Thymus (tissue), 11 donors: ENCODE data around the gene ETFDH. TPM values are rescaled to one million over a fixed set of nuclear protein-coding genes. Genes with fewer than 3 reads are reported as not detected.
"Not testable (repeated sequence)": the region's sequence is repeated elsewhere in the genome, so short reads cannot be mapped to it uniquely, and the experiment has no call there.

ENCODE experiments used
- DNase-seq, 9 donors: peaks; one replicate each; pipeline ENCODE4 v3.0.0-alpha.2; 2013; ENCODE audit warnings: low spot score in 9 of 9, low read depth in 6 of 9, missing footprints in 1 of 9
- H3K27ac ChIP-seq, 2 donors: one replicate each; pipeline ENCODE4 v1.5.1; 2013; ENCODE audit warnings: control low read depth in 1 of 2, low read depth in 1 of 2, low read length in 1 of 2, mild to moderate bottlenecking in 1 of 2, moderate library complexity in 1 of 2
- H3K27me3 ChIP-seq, 2 donors: one replicate each; pipeline ENCODE4 v1.5.1; 2013; ENCODE audit warnings: low read length in 1 of 2; ENCODE audit not compliant: control insufficient read depth in 2 of 2, insufficient read depth in 1 of 2
- H3K36me3 ChIP-seq, 2 donors: one replicate each; pipeline ENCODE4 v1.5.1; 2013; ENCODE audit warnings: low read length in 1 of 2, mild to moderate bottlenecking in 1 of 2, moderate library complexity in 1 of 2; ENCODE audit not compliant: control insufficient read depth in 2 of 2, insufficient read depth in 2 of 2
- H3K4me1 ChIP-seq, 2 donors: one replicate each; pipeline ENCODE4 v1.5.1; 2013; ENCODE audit warnings: low read length in 2 of 2; ENCODE audit not compliant: control insufficient read depth in 2 of 2, insufficient read depth in 2 of 2
- H3K4me3 ChIP-seq, 2 donors: one replicate each; pipeline ENCODE4 v1.5.1; 2013; ENCODE audit warnings: low read length in 2 of 2, control low read depth in 1 of 2, mild to moderate bottlenecking in 1 of 2
- H3K9me3 ChIP-seq, 2 donors: one replicate each; pipeline ENCODE4 v1.5.1; 2013; ENCODE audit warnings: low read length in 1 of 2, mild to moderate bottlenecking in 1 of 2; ENCODE audit not compliant: control insufficient read depth in 2 of 2, insufficient read depth in 1 of 2
- WGBS: extraction: QIAGEN DNeasy Blood & Tissue Kit; methylation state at CpG from one replicate; pipeline ENCODE4 v1.1.7; 2013; 5-methylcytosine and 5-hydroxymethylcytosine counted together
- polyA plus RNA-seq: library from polyadenylated mRNA; stranded (reverse); fragments of 200-250 nt; gene quantifications from one replicate; pipeline ENCODE4 v1.2.3, GENCODE V29; 2013
- total RNA-seq: library from RNA; stranded (reverse); fragments of 120-200 nt; gene quantifications from one replicate; pipeline ENCODE4 v1.2.4, GENCODE V29; 2013
- donor health status: healthy.

ETFDH gene
- total and polyA plus RNA-seq, 2 donors, result 18.0 to 24.8 TPM

DNA sequence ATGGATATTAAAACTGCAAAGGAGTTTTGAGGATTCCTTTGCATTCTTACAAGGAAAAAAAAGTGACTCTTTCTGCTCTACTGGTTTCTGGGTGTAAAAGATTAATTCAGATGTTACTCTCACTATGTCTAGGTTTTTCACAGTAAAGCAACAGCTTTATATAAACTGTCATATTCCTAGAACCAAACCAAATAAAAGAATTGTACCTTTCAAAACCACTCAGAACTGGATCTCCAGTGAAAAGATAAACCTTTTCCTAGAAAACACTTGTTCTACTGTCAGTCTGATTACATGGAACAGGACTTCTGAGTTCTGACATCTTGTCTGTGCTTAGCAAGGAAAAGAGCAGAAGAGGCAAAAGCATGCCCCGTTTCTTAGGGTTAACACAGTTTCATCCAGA lies 56.1 kb downstream of the ETFDH start:
- Histone ChIP-seq H3K27ac (no peak overlapping the region), H3K36me3 (no peaks in the 10 kb centered on the region), H3K9me3 (no peaks in the 10 kb centered on the region), H3K4me1 (peaks cover 0 to 4% of the 10 kb centered on the region in 2 donors), H3K27me3 (no peaks in the 10 kb centered on the region), H3K4me3 (no peak overlapping the region)
- WGBS, result 90% methylated on average over 1 of the region's 1 CpG
- DNase-seq, result no peak

DNA sequence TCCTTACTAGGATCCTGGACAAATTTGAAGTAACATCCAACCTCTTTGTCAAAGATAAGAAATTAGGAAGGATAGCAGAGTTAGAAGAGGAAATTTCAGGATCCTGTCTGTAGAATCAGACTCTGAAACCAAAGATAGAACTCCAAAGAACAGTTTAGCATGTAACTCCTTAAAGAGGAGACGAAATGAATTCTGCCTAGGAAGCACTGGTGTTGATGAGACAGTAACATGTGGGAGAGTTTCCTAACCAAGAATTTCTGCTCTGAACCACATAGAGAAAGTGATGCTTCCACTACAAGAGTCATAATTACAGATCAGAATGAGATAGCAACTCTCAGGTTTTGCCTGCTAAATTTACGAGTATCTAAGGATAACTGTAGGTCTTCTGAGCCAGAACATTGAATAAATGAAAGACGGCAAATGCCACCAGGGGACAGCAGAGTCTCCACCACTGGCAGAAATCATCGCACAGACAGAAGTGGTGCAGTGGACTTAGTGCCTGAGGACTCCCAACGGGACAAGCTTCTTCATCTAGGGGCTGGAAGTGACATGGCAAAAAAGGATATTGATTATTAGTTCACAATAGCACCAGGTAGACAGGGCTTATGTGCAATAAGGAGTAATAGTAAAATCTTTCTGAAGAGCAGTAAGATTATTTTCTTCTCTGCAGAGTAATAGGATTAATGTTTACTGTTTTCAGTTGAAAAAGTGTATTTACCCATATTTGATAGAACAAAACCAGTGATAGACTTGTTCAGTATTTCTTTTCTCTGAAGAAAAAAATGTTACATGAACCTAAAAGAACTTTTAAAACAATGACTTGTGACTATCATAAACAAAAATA lies 57.8 kb downstream of the ETFDH start:
- DNase-seq, result peak in 8 of 9 donors; percentile 2 to 52 (median 16)
- H3K27me3 ChIP-seq, result no peaks in the 10 kb centered on the region
- H3K4me3 ChIP-seq, result no peak overlapping the region
- H3K36me3 ChIP-seq, result no peaks in the 10 kb centered on the region
- H3K9me3 ChIP-seq, result no peaks in the 10 kb centered on the region
- H3K27ac ChIP-seq, result no peak overlapping the region
- H3K4me1 ChIP-seq, result no peaks in the 10 kb centered on the region
- WGBS, result 28% methylated on average over 5 of the region's 5 CpGs

DNA sequence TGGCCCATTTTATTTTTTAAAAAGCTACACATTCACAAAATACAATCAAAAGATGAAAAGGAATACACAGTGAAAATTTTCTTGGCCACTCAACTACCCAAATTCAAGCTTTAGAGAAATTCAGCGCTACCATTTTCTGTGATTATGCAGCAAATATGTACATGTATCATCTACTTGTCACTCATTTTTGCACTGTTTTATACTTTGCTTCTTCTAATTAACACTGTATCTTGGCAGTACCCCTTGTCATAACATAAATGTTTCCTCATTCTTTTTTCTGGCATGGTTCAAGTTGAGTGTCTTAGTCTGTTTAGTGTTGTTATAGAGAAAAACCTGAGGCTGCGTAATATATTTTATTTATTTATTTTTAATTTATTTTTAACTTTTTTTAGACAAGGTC lies 66.8 kb downstream of the ETFDH start:
- no peak for DNase-seq
- 99% methylated on average over 2 of the region's 2 CpGs for WGBS
- Histone ChIP-seq H3K27ac (no peak overlapping the region), H3K4me3 (no peak overlapping the region), H3K27me3 (no peaks in the 10 kb centered on the region), H3K36me3 (no peaks in the 10 kb centered on the region), H3K9me3 (no peaks in the 10 kb centered on the region), H3K4me1 (no peaks in the 10 kb centered on the region)

DNA sequence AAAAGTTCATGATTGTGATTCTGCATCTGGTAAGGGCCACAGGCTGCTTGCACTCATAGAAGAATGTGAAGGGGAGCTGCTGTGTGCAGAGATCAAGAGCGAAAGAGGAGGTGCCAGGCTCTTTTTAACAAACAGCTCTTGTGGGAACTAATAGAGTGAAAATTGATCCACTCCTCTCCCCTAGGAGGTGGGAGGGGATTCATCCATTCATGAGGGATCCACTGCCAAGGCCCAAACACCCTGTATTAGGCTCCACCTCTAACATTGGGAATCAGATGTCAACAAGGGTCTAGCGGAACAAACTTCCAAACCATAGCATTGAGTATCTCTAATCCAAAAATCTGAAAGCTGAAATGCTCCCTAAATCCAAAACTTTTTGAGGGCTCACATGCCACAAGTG lies 67.5 kb downstream of the ETFDH start:
- no peaks in the 10 kb centered on the region for H3K9me3 ChIP-seq
- WGBS, result 96% methylated on average over 2 of the region's 2 CpGs
- no peak for DNase-seq
- no peaks in the 10 kb centered on the region for H3K4me1 ChIP-seq
- no peak overlapping the region for H3K4me3 ChIP-seq
- no peak overlapping the region for H3K27ac ChIP-seq
- no peaks in the 10 kb centered on the region for H3K27me3 ChIP-seq
- H3K36me3 ChIP-seq, result no peaks in the 10 kb centered on the region

DNA sequence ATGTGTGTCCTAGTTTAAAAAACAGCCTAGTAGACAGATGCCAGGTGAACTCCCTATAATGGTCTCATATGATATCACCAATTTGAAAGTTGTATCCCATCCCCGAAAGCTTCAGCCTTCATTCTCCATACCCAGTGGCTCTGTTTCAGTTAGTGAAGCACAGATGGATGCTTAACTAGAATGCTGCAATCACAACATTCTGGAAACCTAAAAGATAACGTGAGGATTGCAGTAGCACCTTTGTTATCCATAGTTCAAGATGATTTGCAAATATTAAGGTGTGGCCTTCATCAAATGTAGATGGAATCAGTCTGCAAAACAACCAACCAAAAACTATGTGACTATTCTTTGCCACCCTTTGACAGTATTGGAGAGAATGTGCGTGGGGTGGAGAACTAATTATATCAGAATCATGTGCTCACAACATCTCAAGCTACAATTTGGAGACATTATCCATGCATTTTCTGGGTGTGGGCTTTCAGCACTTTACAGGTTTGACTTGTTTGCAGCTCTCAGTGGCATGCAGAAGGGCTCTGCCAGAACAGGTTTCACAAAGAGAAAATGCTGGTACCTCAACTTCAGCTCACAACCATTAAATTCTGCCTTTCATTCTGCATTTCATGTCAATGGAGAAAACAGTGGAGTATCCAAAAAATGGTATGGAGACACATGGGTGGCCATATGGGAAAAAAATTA lies 69.4 kb downstream of the ETFDH start:
- DNase-seq, result no peak
- Histone ChIP-seq H3K27ac (no peak overlapping the region), H3K4me1 (no peaks in the 10 kb centered on the region), H3K4me3 (no peak overlapping the region), H3K9me3 (no peaks in the 10 kb centered on the region), H3K36me3 (no peaks in the 10 kb centered on the region), H3K27me3 (no peaks in the 10 kb centered on the region)
- 95% methylated on average over 3 of the region's 3 CpGs for WGBS

DNA sequence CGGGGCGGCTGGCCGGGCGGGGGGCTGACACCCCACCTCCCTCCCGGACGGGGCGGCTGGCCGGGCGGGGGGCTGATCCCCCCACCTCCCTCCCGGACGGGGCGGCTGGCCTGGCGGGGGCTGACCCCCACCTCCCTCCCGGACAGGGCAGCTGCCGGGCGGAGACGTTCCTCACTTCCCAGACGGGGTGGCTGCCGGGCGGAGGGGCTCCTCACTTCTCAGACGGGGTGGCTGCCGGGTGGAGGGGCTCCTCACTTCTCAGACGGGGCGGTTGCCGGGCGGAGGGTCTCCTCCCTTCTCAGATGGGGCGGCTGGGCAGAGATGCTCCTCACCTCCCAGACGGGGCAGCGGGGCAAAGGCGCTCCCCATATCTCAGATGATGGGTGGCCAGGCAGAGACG lies 74.4 kb downstream of the ETFDH start:
- DNase-seq, H3K9me3 ChIP-seq, H3K4me3 ChIP-seq, H3K27ac ChIP-seq, H3K36me3 ChIP-seq, H3K4me1 ChIP-seq, H3K27me3 ChIP-seq: not testable (repeated sequence)
- 98% methylated on average over 31 of the region's 31 CpGs for WGBS

DNA sequence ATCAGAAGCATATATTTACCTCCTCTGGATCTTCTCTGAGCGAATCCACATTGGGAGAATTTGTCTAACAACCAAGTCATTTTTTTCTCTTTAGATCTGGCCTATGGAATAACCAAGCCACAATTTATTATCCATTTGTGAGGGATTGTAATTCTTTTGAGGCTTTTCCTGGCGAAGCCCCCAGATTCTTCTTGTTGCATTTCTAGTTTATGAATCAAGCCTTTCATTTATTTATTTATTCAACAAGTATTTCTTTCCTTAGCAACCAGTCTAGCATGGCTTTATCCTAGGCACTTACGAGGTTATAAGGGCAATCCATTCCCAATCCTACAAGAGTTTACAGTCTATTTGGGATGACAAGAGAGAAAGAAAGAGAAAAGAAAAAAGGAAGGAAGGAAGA lies 78.3 kb downstream of the ETFDH start:
- DNase-seq, result no peak

DNA sequence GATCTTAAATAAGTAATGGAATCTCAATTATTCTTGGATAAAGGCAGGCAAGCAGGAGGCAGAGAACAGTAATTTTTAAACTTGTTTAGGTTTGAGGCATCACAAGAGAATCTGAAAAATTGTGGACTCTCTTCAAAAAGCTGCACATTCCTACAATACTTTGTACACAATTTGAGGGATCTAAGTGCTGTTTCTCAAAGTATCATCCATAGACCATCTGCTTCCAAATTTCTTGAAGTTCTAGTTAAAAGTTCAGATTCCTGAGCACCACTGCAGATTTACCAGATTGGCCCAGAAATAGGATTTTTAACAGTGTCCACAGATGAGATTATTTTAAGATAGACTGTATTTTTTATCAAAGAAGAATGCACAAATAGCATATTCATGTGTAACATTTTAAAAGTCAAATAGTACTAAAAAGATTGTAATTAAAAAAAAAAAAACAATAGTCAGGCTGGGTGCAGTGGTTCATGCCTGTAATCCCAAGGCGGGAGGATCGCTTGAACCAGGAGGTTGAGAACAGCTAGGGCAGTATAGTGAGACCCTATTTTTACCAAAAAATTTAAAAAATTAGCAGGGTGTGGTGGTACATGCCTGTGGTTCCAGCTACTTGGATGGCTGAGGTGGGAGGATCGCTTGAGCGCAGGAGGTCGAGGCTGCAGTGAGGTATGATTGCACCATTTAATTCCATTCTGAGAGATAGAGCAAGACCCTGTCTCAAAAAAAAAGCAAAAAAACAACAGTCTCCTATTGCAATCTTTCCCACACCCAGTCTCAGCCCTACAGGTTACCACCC lies 82.5 kb downstream of the ETFDH start:
- H3K36me3 ChIP-seq, result no peaks in the 10 kb centered on the region
- WGBS, result 98% methylated on average over 5 of the region's 5 CpGs
- H3K4me3 ChIP-seq, result no peak overlapping the region
- H3K27me3 ChIP-seq, result no peaks in the 10 kb centered on the region
- H3K9me3 ChIP-seq, result no peaks in the 10 kb centered on the region
- no peaks in the 10 kb centered on the region for H3K4me1 ChIP-seq
- H3K27ac ChIP-seq, result no peak overlapping the region
- no peak for DNase-seq

More for the DNA sequence above, 78.3 kb downstream of the ETFDH start:
- Histone ChIP-seq H3K4me3 (no peak overlapping the region), H3K27ac (no peak overlapping the region), H3K4me1 (no peaks in the 10 kb centered on the region), H3K36me3 (no peaks in the 10 kb centered on the region), H3K9me3 (peaks cover 0 to 3% of the 10 kb centered on the region in 2 donors), H3K27me3 (no peaks in the 10 kb centered on the region)
- WGBS, result 94% methylated on average over 3 of the region's 3 CpGs

DNA sequence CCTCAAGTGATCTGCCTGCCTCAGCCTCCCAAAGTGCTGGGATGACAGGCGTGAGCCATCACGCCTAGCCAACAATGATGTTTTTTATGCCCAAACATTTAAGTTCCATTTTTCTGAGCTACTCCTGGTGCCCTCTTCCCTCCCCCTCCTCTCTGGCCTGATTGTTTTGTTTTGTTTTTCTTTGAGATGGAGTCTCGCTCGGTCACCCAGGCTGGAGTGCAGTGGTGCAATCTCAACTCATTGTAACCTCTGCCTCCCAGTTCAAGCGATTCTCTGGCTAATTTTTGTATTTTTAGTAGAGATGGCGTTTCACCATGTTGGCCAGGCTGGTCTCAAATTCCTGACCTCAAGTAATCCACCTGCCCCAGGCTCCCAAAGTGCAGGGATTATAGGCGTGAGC lies 83.7 kb downstream of the ETFDH start:
- not testable (repeated sequence) for DNase-seq
- WGBS, result 96% methylated on average over 7 of the region's 7 CpGs

More for the DNA sequence above, 83.7 kb downstream of the ETFDH start:
- H3K27ac ChIP-seq, H3K4me1 ChIP-seq, H3K4me3 ChIP-seq, H3K9me3 ChIP-seq, H3K27me3 ChIP-seq, H3K36me3 ChIP-seq: not testable (repeated sequence)
